Left ventricle myocardium superior (tissue), 1 donor: ENCODE data around the gene GRM8. TPM values are rescaled to one million over a fixed set of nuclear protein-coding genes. Genes with fewer than 3 reads are reported as not detected.

ENCODE experiments used
- ATAC-seq: fragments of 200-7000 bp; cut with Tn5 transposase; one replicate; pipeline ENCODE4 v1.9.1; 2020; ENCODE audit warnings: mild to moderate bottlenecking, moderate library complexity
- DNase-seq: peaks from one replicate; pipeline ENCODE4 v3.0.0-alpha.2; 2020
- intact Hi-C: fragments of 100-400 bp; cut with micrococcal nuclease; formaldehyde crosslinking; loops from one replicate; pipeline ENCODE4 v1.11.0; 2022
- total RNA-seq: library from RNA; stranded (reverse); fragmentation: NEBNext Ultra II Directional; extraction: Animal tissue kit (Norgen Biotek cat#: 25700); gene quantifications from one replicate; pipeline ENCODE4 v1.2.1, GENCODE V29; 2021
- donor health status: DM: no; HTN: yes; CAD: no; lungs with severe emphysema.

Gene GRM8
- total RNA-seq, 1 donor from 2014 or later = not detected

DNA sequence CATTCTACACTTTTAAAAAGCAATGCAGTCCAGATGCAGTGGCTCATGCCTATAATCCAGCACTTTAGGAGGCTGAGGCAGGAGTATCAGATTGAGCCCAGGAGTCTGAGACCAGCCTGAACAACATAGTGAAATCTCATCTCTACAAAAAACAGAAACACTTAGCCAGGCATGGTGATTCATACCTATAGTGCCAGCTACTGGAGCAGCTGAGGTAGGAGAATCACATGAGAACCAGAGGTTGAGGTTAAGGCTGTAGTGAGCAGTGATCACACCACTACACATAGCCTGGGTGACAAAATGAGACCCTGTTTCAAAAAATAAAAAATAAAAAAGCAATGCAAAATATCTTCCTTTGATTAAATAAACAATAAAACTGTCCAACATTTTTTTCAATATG lies 205.2 kb downstream of the GRM8 start:
- ATAC-seq (no peak), DNase-seq (no peak)
- intact Hi-C loops = no loop called here

DNA sequence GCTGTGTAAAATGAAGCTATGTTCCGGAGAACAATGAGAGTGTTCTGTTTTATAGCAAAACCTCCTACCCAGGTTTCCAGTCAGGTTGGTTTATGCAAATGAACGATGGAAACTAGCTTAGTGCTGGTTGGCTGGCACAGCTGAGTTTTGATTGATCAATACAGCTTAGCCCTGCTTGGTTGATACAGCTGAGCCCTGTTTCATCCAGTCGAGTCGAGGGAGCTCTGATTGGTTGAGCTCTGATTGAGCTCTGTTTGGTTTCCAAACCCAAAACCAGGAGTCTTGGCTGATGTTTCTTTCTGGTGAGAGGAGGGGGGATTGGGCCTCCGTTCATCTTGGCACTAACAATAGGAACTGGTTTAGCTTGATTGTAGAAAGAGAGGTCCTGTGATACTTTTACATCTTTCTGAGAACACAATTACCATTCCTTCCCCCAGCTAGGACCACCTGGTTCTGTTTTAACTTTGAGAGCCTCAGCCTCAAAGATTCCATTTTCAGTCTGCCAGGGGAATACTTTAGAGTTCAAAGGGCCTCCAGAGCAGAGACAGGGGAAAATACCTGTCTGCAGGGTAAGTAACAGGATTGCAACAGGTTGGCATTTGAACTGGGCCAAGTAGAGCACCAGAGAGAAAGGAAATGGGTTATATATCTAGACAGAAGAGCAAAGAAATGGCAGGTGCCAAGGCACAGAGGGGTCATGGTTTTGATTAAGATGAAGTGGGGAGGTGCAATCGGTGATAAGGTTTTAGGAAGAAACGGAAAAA lies 210.9 kb downstream of the GRM8 start:
- no peak for DNase-seq
- intact Hi-C loops = no loop called here
- no peak for ATAC-seq

DNA sequence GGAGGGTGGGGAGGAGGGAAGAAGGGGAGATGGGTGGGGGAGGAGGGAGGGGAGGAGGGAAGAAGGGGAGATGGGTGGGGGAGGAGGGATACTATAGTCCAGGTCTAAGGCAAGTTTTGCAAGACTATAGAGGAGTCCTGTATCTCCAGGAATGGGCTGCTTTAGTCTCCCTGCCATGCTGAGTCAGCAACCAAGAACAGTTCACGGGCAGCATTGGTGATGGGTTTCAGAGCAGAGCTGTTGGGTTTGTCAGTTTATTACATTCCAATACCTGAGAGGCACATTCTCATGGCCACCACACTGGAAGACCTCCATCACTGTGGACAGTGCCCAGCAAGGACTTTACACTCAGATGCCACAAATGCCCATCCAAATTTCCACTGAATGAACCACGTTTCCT lies 212.7 kb downstream of the GRM8 start:
- ATAC-seq (no peak), DNase-seq (no peak)
- intact Hi-C loops = no loop called here

DNA sequence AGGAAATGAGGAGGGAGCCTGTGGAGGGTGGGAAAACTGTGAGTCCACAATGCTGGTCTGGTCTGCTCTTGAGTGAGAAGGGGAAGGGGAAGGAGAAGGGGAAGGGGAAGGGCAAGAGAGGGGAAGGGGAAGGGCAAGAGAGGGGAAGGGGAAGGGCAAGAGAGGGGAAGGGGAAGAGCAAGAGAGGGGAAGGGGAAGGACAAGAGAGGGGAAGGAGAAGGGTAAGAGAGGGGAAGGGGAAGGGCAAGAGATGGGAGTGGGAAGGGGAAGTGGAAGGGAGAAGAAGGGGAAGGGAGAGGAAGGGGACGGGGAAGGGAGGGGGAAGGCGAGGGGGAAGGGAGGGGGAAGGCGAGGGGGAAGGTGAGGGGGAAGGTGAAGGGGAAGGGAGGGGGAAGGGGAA lies 213.2 kb downstream of the GRM8 start:
- intact Hi-C loops = no loop called here
- DNase-seq (no peak), ATAC-seq (no peak)

DNA sequence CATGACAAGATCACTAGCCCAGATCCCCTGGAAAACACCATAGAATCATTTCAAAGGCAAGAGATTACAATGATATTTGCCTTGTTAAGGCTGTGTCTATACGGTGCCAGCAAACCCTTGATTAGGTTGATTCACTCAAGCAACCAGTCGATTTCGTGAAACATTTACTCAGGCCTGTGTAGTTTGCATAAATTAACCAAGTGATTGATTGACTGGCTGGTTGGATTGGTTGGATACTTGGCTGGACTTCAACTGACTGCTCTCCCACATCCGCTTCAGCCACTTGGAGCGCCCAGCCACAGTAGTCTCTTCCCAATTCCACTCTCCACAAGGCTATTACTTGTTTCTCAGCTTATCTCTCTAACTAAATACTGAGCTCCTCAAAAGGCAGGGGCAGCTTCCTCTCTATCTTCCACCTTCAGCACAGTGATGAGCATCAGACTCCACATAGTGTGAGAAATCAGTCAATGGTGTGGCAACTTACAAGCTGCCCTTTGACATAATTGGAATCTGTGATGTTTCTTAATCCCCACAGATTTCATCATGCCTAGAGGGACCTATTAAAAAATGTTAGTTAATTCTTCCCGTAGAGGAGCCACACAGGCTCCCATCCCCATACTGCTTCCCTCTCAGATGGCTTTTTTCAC lies 217.4 kb downstream of the GRM8 start:
- intact Hi-C loops = no loop called here
- ATAC-seq (no peak), DNase-seq (no peak)

DNA sequence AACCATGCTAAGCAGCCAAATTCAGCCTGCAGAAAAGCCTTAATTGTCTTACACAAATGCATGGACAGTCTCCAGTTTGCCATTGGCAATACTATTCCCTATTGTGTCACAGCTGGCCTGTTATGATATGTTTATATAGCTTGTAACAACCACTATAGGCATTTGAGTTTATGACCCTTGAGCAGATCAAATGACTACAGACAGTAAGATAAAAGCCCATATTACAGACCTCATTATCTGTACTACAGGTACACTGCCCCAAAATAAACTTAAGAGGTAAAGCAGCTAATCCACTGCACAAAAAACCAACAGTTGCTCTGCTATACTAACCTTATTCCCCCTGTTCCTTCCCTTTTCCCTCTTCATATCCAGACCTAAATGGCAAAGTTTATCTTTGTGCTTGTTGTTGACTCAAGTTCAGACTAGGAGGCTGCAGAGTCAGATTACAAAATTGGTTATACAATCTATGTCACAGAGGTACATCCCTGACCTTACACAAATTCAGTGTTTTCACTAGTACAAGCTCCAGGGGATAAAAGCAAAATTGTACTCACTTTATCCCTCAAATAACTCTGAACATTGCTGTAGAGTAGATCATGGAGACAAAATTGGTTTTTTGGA lies 218.4 kb downstream of the GRM8 start:
- DNase-seq (no peak), ATAC-seq (no peak)
- intact Hi-C loops = no loop called here

DNA sequence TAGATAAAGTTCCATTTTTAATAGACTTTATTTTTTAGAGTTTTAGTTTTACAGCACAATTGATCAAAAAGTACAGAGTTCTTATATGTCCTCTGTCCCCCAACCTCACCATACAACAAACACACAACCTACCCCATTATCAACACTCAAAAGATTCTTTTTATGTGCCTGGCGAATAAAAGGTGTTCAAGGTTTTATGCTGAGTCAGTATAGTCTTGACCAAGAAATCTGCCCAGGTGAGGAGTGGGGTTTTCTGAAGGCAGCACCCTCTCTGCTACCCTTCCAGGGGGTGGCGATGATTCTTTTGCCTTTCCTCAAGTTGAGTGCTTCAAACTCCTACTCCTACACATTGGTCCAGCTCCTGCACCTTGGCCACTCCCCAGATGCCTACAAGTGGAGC lies 222.9 kb downstream of the GRM8 start:
- DNase-seq = no peak
- no peak for ATAC-seq
- intact Hi-C loops = no loop called here

DNA sequence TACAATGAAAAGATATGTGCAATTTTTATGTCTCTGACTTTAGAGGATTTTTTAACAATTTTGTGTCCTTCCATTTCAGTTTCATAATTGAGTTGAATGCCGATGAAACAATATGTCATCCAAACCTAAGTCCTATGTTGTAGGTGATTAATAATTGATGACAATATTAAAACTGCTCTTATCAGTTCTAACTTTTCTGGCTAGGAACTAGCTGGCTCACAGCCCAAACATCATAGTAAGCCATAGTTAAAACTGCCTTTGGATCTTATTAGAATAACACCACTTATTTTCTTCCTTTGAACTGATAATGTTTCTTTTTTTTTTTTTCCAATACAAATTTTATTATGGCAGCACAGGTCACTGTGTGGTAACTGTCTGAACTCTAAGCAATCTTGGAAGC lies 230.9 kb downstream of the GRM8 start:
- ATAC-seq (no peak), DNase-seq (no peak)
- intact Hi-C loops = no loop called here

DNA sequence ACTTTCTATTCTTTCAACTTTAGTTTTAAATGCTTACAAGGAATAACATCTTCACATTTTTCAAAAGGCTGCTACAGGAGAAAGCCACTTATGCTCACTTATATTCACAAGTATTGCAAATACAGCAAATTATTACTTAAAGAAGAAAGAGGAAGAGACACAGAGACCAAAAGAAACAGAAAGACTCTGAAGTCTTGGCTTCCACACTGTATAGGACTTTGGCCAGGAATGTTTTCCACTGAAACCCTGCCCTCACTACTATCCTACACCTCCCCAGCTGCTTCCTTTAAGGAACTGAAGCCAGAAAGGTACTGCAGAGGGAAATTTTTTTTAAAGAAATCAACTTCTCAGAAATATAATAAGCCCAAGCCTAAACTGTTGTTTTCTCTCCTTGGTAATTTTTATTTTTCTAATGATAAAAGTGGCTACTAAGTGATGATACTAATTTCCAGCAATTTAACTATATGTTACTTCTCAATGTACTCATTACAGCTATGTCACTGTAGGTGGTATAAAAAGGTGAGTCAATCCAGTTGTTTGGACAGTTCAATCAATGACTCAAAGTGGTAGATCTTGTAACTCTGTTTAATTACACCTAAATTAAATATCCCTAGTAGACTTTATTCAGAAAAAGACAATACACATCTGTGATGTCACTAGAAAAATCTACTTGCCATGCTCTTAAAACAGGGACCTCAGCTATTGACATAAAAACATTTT lies 231.6 kb downstream of the GRM8 start:
- DNase-seq = no peak
- intact Hi-C loops = no loop called here
- no peak for ATAC-seq

DNA sequence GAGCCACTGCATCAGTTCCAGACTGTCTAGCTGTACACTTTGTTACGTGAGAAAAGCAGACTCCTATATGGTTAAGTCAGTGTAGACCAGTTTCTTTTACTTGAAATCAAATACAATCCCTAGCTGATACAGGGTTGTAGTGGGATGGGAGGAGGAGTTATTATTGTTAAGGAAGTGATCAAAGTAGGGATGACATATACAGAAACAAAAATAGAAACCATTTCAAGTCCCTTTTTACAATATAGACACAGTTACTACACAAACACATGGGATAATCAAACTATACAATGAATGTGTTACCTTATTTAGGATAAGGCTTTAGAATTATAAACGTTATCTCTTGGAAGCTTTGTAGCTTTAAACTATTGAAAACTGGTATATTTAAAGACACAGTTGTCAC lies 233.9 kb downstream of the GRM8 start:
- intact Hi-C loops = no loop called here
- ATAC-seq = no peak
- DNase-seq = no peak

DNA sequence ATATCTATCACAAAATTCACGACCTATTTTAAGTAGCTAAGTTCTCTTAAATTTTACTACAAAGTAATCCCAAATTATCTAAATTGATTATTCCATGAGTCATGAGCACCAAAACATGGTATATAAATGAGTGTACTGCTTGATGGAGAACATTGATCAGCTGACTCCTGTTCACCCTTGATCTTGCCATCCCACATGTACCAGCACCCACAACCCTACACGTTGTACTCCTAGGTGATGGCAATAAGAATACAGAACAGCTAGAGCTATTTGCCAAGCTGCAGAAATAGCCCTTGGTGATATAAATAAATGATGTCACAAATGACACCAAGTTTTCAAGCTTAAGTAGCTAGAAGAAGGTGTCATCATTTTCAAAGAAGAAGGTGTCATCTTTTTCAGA lies 235.5 kb downstream of the GRM8 start:
- intact Hi-C loops = no loop called here
- ATAC-seq (no peak), DNase-seq (no peak)

DNA sequence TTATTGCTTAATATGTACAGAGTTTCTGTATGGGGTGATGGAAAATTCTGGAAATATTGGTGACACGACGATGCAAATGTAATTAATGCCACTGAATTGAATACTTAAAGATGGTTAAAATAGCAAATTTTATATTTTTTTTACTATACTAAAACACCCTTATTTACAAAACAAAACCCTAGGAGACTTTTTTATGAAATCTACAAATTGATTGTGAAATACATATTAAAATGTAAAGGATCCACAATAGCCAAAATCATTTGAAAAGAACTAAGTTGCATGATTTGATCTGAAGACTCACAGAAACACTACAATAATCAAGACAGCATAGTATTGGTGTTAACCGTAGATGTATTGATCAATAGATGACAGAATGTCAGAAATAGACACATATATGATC lies 252.0 kb downstream of the GRM8 start:
- intact Hi-C loops = no loop called here
- DNase-seq (no peak), ATAC-seq (no peak)

DNA sequence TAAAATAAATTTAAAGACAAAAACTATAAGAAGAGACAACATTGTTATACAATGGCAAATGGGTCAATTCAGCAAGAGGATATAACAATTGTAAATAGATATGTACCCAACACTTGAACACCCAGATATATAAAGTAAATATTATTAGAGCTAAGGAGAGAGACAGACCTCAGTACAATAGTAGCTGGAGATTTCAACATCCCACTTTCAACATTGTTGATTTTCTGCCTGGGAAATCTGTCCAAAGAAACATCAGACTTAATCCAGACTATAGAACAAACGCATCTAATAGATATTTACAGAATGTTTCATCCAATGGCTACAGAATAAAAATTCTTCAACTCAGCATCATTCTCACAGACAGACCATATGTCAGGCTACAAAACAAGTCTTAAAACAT lies 256.1 kb downstream of the GRM8 start:
- intact Hi-C loops = no loop called here
- DNase-seq = no peak
- ATAC-seq = no peak

DNA sequence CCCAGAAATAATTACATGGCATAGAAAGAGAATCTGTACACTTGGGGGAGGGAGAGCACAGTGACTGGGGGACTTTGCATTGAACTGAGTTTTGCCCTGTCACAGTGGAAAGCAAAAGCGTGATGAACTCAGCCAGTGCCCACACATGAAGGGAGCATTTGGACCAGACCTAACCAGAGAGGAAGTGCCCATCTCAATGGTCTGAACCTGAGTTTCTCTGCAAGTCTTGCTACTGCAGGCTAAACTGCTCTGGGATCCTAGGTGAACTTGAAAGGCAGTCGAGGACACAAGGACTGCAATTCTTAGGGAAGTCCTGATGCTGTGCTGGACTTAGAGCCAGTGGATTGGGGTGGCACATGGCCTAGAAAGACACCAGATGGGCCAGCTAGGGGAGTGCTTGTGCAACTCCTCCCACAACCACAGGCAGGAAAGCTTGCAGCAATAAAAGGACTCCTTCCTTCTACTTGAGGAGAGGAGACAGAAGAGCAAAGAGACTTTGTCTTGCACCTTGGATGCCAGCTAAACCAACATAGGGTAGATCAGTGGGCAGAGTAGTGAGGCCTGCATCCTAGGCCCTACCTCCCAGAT lies 259.0 kb downstream of the GRM8 start:
- intact Hi-C loops = no loop called here

DNA sequence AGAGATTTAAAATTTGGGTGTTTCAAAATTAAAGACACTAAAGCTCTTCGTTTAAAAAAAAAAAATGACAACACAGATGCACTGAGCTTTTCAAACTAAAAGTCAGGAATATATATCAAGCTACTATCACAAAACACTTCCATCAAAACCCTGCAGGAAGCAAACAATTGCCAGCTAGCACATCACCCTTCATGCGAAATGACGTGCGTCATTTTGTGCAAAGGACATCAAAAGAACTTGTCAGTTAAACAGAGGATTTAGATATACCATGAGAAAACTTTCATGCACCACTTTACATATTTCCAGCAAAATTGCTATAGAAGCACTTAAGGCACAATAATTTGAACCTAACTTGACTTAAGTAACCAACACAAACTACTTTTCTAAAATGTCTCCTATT lies 264.7 kb downstream of the GRM8 start:
- DNase-seq = no peak
- intact Hi-C loops = no loop called here
- ATAC-seq = no peak

More for the DNA sequence above, 259.0 kb downstream of the GRM8 start:
- ATAC-seq (no peak), DNase-seq (no peak)

DNA sequence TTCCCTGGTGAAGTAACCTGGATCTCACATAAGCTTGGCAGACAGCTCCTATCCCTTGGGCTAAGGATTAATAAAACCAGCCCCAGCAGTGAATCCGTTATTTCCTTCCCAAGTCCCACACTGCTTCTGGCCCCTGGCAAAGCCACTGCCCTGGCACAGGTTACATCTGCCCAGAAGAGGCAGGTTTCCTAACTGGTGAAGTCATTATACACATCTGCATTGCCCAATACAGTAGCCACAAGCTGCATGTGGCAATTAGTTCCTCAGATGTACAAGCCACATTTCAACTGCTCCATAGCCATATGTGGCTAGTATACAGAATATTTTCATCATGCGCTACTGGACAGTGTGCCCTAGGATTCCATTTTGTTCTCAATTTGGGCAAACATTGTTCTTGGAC lies 273.0 kb downstream of the GRM8 start:
- DNase-seq = no peak
- ATAC-seq = no peak
- intact Hi-C loops = no loop called here

DNA sequence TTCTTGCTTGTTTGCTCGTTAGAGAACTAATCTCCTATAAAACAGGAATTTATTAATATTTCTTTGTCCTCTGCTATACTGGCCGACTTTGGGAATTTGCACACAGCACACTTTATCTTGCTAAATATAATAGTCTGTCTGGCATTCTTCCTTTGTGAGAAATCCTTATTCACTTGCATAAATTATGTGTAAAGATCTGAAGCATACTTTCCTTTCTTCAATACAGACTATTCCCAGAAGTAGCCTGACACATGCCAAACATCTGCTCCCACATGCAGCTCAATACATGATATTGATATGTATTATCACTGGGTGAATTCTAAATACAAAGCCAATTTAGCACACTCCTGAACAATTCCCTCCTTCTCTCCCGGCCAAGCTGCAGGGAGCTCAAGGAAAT lies 273.9 kb downstream of the GRM8 start:
- intact Hi-C loops = no loop called here
- DNase-seq (no peak), ATAC-seq (no peak)

DNA sequence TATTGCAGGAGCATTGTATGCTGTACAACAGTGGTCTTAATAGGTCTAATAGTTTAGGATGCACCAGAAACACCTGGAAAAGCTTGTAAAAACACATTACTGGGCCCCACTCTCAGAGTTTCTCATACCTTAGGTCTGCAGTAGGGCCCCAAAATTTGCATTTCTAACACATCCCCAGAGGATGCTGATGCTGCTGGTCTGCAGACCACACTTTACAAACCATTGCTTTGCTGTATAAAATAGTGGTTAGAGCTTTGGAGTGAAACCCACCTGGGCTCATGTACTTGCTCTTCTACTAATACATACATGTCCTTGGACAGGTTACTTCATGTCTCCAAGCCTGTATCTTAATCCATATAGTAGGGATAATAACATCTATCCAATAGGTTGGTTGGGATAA lies 279.7 kb downstream of the GRM8 start:
- intact Hi-C loops = no loop called here
- no peak for ATAC-seq
- no peak for DNase-seq

DNA sequence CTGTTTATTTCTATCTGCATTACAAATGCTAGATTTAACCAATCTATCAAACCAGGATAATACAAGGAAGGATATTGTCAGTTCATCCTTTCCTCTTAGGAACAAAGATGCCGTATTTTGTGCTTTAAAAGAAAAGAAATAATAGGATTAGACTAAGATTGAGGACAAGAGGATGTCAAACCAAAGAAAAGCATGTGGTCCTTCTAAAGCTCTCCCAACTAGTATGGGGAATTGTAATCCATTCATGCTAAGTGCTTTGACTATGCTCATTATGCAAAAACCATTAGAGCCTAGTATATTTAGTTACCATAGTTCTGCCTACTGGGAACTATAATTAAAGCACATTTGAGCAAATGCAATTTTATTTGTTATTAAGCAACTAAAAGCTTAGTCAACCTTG lies 280.2 kb downstream of the GRM8 start:
- intact Hi-C loops = no loop called here
- DNase-seq (no peak), ATAC-seq (no peak)

DNA sequence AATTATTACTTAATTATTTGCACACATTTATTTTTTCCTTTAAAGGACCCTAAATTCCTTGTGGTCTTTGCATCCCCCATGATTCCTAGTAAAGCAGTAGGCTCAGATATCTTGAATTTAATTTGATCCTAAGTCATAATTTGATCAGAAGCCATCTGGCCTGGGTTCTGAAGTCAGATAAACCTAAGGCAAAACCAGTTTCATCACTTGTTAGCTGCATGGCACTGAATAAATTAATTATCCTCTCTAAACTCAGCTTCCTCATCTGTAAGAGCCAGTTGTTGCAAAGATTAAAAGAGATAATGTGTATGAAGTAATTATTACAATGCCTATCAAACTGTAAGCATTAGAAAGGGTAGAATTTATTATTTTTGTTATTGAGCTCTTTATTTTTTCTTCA lies 293.1 kb downstream of the GRM8 start:
- ATAC-seq (no peak), DNase-seq (no peak)
- intact Hi-C loops = no loop called here
